OCI-LY7 (cell line): ENCODE measurements around the gene MKNK1. TPM values are rescaled to one million over a fixed set of nuclear protein-coding genes. Genes with fewer than 3 reads are reported as not detected.

Source experiments
- BruUV-seq: library from RNA; stranded (reverse); fragments of 400-500 nt; replicated peaks from 2 replicates; lab custom pipeline; 2021; lab: Mats Ljungman, UMichigan
- CTCF ChIA-PET: fragments of 300-600 bp; sonication (Branson Sonifier 250); formaldehyde crosslinking; loops from one replicate; lab custom pipeline; 2022; ENCODE audit warnings: antibody characterized with exemption; ENCODE audit not compliant: unreplicated experiment; lab: Charles Lee
- POLR2A ChIA-PET: fragments of 300-600 bp; sonication (Branson Sonifier 250); formaldehyde crosslinking; loops from one replicate; lab custom pipeline; 2022; ENCODE audit warnings: antibody characterized with exemption; lab: Charles Lee
- DNase-seq: peaks from one replicate; pipeline ENCODE4 v3.0.0-alpha.2; 2015; ENCODE audit warnings: low spot score
- H2AFZ ChIP-seq: fragments of 200-600 bp; sonication (generic), shearing (Covaris generic); 2 replicates; pipeline ENCODE4 v1.6.1; 2014; ENCODE audit warnings: mild to moderate bottlenecking, antibody characterized with exemption, low read length, moderate library complexity
- H3K27ac ChIP-seq: fragments of 200-600 bp; sonication (generic); 2 replicates; pipeline ENCODE4 v1.5.1; 2014; ENCODE audit warnings: mixed run types, low read depth, mild to moderate bottlenecking, moderate library complexity, low read length, inconsistent platforms; ENCODE audit not compliant: poor library complexity, severe bottlenecking
- H3K36me3 ChIP-seq: fragments of 200-600 bp; sonication (generic); 2 replicates; pipeline ENCODE4 v1.6.1; 2014; ENCODE audit warnings: mild to moderate bottlenecking, antibody characterized with exemption, low read length, moderate library complexity, mixed read lengths; ENCODE audit not compliant: insufficient read depth
- H3K4me1 ChIP-seq: fragments of 200-600 bp; sonication (generic); 2 replicates; pipeline ENCODE4 v1.5.1; 2014; ENCODE audit warnings: mild to moderate bottlenecking, low read length; ENCODE audit not compliant: insufficient read depth, poor library complexity, severe bottlenecking
- H3K4me2 ChIP-seq: fragments of 200-600 bp; sonication (generic); 2 replicates; pipeline ENCODE4 v1.6.1; 2014; ENCODE audit warnings: mild to moderate bottlenecking, low read length
- H3K4me3 ChIP-seq: fragments of 200-600 bp; sonication (generic); 2 replicates; pipeline ENCODE4 v1.5.1; 2014; ENCODE audit warnings: mild to moderate bottlenecking, low read depth, low read length; ENCODE audit not compliant: poor library complexity, severe bottlenecking
- H3K79me2 ChIP-seq: fragments of 200-600 bp; sonication (generic); 2 replicates; pipeline ENCODE4 v1.6.1; 2016; ENCODE audit warnings: low read depth, mild to moderate bottlenecking, low read length, moderate library complexity, mixed read lengths; ENCODE audit not compliant: insufficient read depth
- H3K9me2 ChIP-seq: fragments of 200-600 bp; sonication (generic); 2 replicates; pipeline ENCODE4 v1.6.1; 2016; ENCODE audit warnings: mild to moderate bottlenecking, low read length, mixed read lengths; ENCODE audit not compliant: insufficient read depth
- H3K9me3 ChIP-seq: fragments of 200-600 bp; sonication (generic); 2 replicates; pipeline ENCODE4 v1.6.1; 2014; ENCODE audit warnings: mild to moderate bottlenecking, mixed run types, low read length, mixed read lengths
- H4K20me1 ChIP-seq: fragments of 200-600 bp; sonication (generic); 2 replicates; pipeline ENCODE4 v1.6.1; 2014; ENCODE audit warnings: mild to moderate bottlenecking, antibody characterized with exemption, low read length, moderate library complexity, mixed read lengths; ENCODE audit not compliant: insufficient read depth
- CTCF ChIP-seq: fragments of 200-600 bp; sonication (generic); conservative IDR thresholded peaks from 2 replicates; pipeline ENCODE4 v1.5.1; 2014; ENCODE audit warnings: mild to moderate bottlenecking, antibody characterized with exemption, low read length, moderate library complexity, mixed read lengths
- EZH2phosphoT487 ChIP-seq: fragments of 200-600 bp; sonication (generic); IDR thresholded peaks from 2 replicates; pipeline ENCODE4 v1.6.1; 2018; ENCODE audit warnings: low read depth, borderline replicate concordance, mild to moderate bottlenecking, mixed run types, antibody characterized with exemption, low read length, moderate library complexity, mixed read lengths
- intact Hi-C: fragments of 100-400 bp; cut with micrococcal nuclease; formaldehyde crosslinking; loops from one replicate; pipeline ENCODE4 v1.10.0; 2022; ENCODE audit not compliant: unreplicated experiment
- total RNA-seq, 2 experiments: library from RNA; depleted of rRNA in 1 of 2; stranded (reverse); fragments of >200 nt in 1 of 2; shearing (Covaris generic) in 1 of 2; gene quantifications; 2 replicates each; pipeline ENCODE4 v1.2.3, GENCODE V29; 2014 to 2022

Gene MKNK1
- total RNA-seq, 2 experiments from 2014 or later: 11.5 to 24.0 TPM

GRCh38 chr1:46535063-46535462 lies 69.0 kb downstream of the MKNK1 start:
- H3K79me2 ChIP-seq: no peaks in the 10 kb centered on the region
- BruUV-seq: no TSS peak
- peak; percentile 32 for DNase-seq
- no peak overlapping the region for H2AFZ ChIP-seq
- no peak overlapping the region for H3K4me2 ChIP-seq
- CTCF ChIA-PET: interaction anchor here (1.3 kb wide), 1 partner anchor 88 kb away, joined by 3 read pairs; no protein-coding TSS in a partner anchor
- no peaks in the 10 kb centered on the region for H4K20me1 ChIP-seq
- no peaks in the 10 kb centered on the region for H3K9me3 ChIP-seq
- no peak overlapping the region for H3K27ac ChIP-seq
- no peaks in the 10 kb centered on the region for H3K36me3 ChIP-seq
- H3K4me1 ChIP-seq: no peaks in the 10 kb centered on the region
- H3K9me2 ChIP-seq: no peaks in the 10 kb centered on the region
- TF ChIP-seq CTCF (peak; percentile 70), EZH2phosphoT487 (no peak)
- POLR2A ChIA-PET: no interaction called here
- H3K4me3 ChIP-seq: no peak overlapping the region
- intact Hi-C loops: no loop called here

- H3K9me3 ChIP-seq: no peaks in the 10 kb centered on the region
- BruUV-seq: no TSS peak
- H3K4me3 ChIP-seq: no peak overlapping the region
- no peak overlapping the region for H2AFZ ChIP-seq
- no peaks in the 10 kb centered on the region for H3K4me1 ChIP-seq
- CTCF ChIA-PET: no interaction called here
- no peak overlapping the region for H3K4me2 ChIP-seq
- no peaks in the 10 kb centered on the region for H3K36me3 ChIP-seq
- no peaks in the 10 kb centered on the region for H3K79me2 ChIP-seq
- POLR2A ChIA-PET: no interaction called here
- intact Hi-C loops: no loop called here
- H3K27ac ChIP-seq: no peak overlapping the region
- H4K20me1 ChIP-seq: no peaks in the 10 kb centered on the region
- TF ChIP-seq CTCF: no peak
- no peak for TF ChIP-seq EZH2phosphoT487
- no peak for DNase-seq
- H3K9me2 ChIP-seq: no peaks in the 10 kb centered on the region
These were observed 70.7 kb downstream of the MKNK1 start for GRCh38 chr1:46533179-46533864.

- TF ChIP-seq CTCF: peak; percentile 69
- no peak for TF ChIP-seq EZH2phosphoT487
- H4K20me1 ChIP-seq: no peaks in the 10 kb centered on the region
- no peak overlapping the region for H2AFZ ChIP-seq
- H3K79me2 ChIP-seq: no peaks in the 10 kb centered on the region
- no peaks in the 10 kb centered on the region for H3K9me2 ChIP-seq
- H3K27ac ChIP-seq: no peak overlapping the region
- DNase-seq: peak; percentile 15
- H3K4me1 ChIP-seq: no peaks in the 10 kb centered on the region
- ChIA-PET CTCF (no interaction called here), POLR2A (no interaction called here)
- H3K9me3 ChIP-seq: no peaks in the 10 kb centered on the region
- no peaks in the 10 kb centered on the region for H3K36me3 ChIP-seq
- no peak overlapping the region for H3K4me3 ChIP-seq
- H3K4me2 ChIP-seq: no peak overlapping the region
- BruUV-seq: no TSS peak
- intact Hi-C loops: no loop called here
These were observed 71.4 kb downstream of the MKNK1 start for GRCh38 chr1:46532498-46533178.
